Measurements from ENCODE around the gene CENPC.
"Not testable (repeated sequence)": the region's sequence is repeated elsewhere in the genome, so short reads cannot be mapped to it uniquely, and the experiment has no call there.

The CENPC gene

GRCh38 chr4:67465763-67466052 lies 79.6 kb downstream of the CENPC start:
- Histone ChIP-seq H3K36me3 (replicated peaks) (no peaks in the 10 kb centered on the region), H3K27me3 (replicated peaks) (no peaks in the 10 kb centered on the region), H3K27ac (no peak overlapping the region), H3K4me3 (ENCODE audit: low read depth, low read length) (no peak overlapping the region)
- DNase-seq, result no peak
- in situ Hi-C loops (cut with HindIII; ENCODE audit: low pct_ligation_motif_present, low sequenced_read_pairs), result no loop called here
- no peak for TF ChIP-seq CTCF (IDR thresholded peaks at IDR 0.05; ENCODE audit: low read depth, low read length, missing control alignments)

- Histone ChIP-seq H3K4me3 (ENCODE audit: low read depth, low read length) (no peak overlapping the region), H3K27ac (no peak overlapping the region), H3K27me3 (replicated peaks) (no peaks in the 10 kb centered on the region), H3K36me3 (replicated peaks) (no peaks in the 10 kb centered on the region)
- in situ Hi-C loops (cut with HindIII; ENCODE audit: low pct_ligation_motif_present, low sequenced_read_pairs), result no loop called here
- peak; percentile 40 for DNase-seq
- TF ChIP-seq CTCF (IDR thresholded peaks at IDR 0.05; ENCODE audit: low read depth, low read length, missing control alignments), result no peak
These were observed 80.1 kb downstream of the CENPC start for GRCh38 chr4:67465032-67465762.

- Histone ChIP-seq H3K4me3 (ENCODE audit: low read depth, low read length) (no peak overlapping the region), H3K36me3 (replicated peaks) (no peaks in the 10 kb centered on the region), H3K27ac (no peak overlapping the region), H3K27me3 (replicated peaks) (no peaks in the 10 kb centered on the region)
- in situ Hi-C loops (cut with HindIII; ENCODE audit: low pct_ligation_motif_present, low sequenced_read_pairs), result no loop called here
- DNase-seq, result no peak
- no peak for TF ChIP-seq CTCF (IDR thresholded peaks at IDR 0.05; ENCODE audit: low read depth, low read length, missing control alignments)
These were observed 84.7 kb downstream of the CENPC start for GRCh38 chr4:67460574-67460973.

- H3K4me3 ChIP-seq (ENCODE audit: low read depth, low read length), result no peak overlapping the region
- H3K27ac ChIP-seq, result no peak overlapping the region
- no peaks in the 10 kb centered on the region for H3K27me3 ChIP-seq (replicated peaks)
- TF ChIP-seq CTCF (IDR thresholded peaks at IDR 0.05; ENCODE audit: low read depth, low read length, missing control alignments), result no peak
- in situ Hi-C loops (cut with HindIII; ENCODE audit: low pct_ligation_motif_present, low sequenced_read_pairs), result no loop called here
- no peak for DNase-seq
- H3K36me3 ChIP-seq (replicated peaks), result no peaks in the 10 kb centered on the region
These were observed 86.1 kb downstream of the CENPC start for GRCh38 chr4:67459164-67459563.

- Histone ChIP-seq H3K27me3 (replicated peaks) (no peaks in the 10 kb centered on the region), H3K36me3 (replicated peaks) (no peaks in the 10 kb centered on the region), H3K27ac (no peak overlapping the region), H3K4me3 (ENCODE audit: low read depth, low read length) (no peak overlapping the region)
- DNase-seq, result no peak
- in situ Hi-C loops (cut with HindIII; ENCODE audit: low pct_ligation_motif_present, low sequenced_read_pairs), result no loop called here
- TF ChIP-seq CTCF (IDR thresholded peaks at IDR 0.05; ENCODE audit: low read depth, low read length, missing control alignments), result no peak
These were observed 88.6 kb downstream of the CENPC start for GRCh38 chr4:67456577-67457196.

- H3K4me3 ChIP-seq (ENCODE audit: low read depth, low read length); H3K36me3 ChIP-seq (replicated peaks); H3K27me3 ChIP-seq (replicated peaks); in situ Hi-C loops (cut with HindIII; ENCODE audit: low pct_ligation_motif_present, low sequenced_read_pairs); H3K27ac ChIP-seq; DNase-seq: not testable (repeated sequence)
These were observed 92.5 kb downstream of the CENPC start for GRCh38 chr4:67452846-67453205.
